Measurements from ENCODE around the gene RAD51B.
"Not testable (repeated sequence)": the region's sequence is repeated elsewhere in the genome, so short reads cannot be mapped to it uniquely, and the experiment has no call there.

The RAD51B gene

GRCh38 chr14:67951529-67952135 is 132.1 kb downstream of the RAD51B start:
- no peak for DNase-seq

- no peak for DNase-seq
Measured at GRCh38 chr14:67952381-67952780, 132.8 kb downstream of the RAD51B start.

- DNase-seq: no peak
Measured at GRCh38 chr14:67952786-67953185, 133.2 kb downstream of the RAD51B start.

GRCh38 chr14:67955261-67955660 is 135.7 kb downstream of the RAD51B start:
- DNase-seq: no peak

GRCh38 chr14:67957946-67958345 is 138.4 kb downstream of the RAD51B start:
- DNase-seq: no peak

GRCh38 chr14:67961676-67962075 is 142.1 kb downstream of the RAD51B start:
- no peak for DNase-seq

GRCh38 chr14:67962215-67962644 is 142.7 kb downstream of the RAD51B start:
- peak; percentile 5 for DNase-seq

- DNase-seq: no peak
Measured at GRCh38 chr14:67963545-67963944, 144.0 kb downstream of the RAD51B start.

- no peak for DNase-seq
Measured at GRCh38 chr14:67963960-67964812, 144.6 kb downstream of the RAD51B start.

- DNase-seq: no peak
Measured at GRCh38 chr14:67965696-67966095, 146.1 kb downstream of the RAD51B start.

GRCh38 chr14:67967206-67967605 is 147.6 kb downstream of the RAD51B start:
- no peak for DNase-seq

GRCh38 chr14:67967970-67968369 is 148.4 kb downstream of the RAD51B start:
- DNase-seq: not testable (repeated sequence)

GRCh38 chr14:67970923-67971322 is 151.3 kb downstream of the RAD51B start:
- DNase-seq: no peak

GRCh38 chr14:67971627-67972625 is 152.3 kb downstream of the RAD51B start:
- DNase-seq: no peak

- no peak for DNase-seq
Measured at GRCh38 chr14:67973436-67973835, 153.9 kb downstream of the RAD51B start.

- DNase-seq: no peak
Measured at GRCh38 chr14:67975470-67975869, 155.9 kb downstream of the RAD51B start.

GRCh38 chr14:67977434-67978034 is 158.0 kb downstream of the RAD51B start:
- no peak for DNase-seq

GRCh38 chr14:67978749-67979148 is 159.2 kb downstream of the RAD51B start:
- DNase-seq: no peak

GRCh38 chr14:67982711-67983608 is 163.4 kb downstream of the RAD51B start:
- DNase-seq: no peak

GRCh38 chr14:67984274-67984673 is 164.7 kb downstream of the RAD51B start:
- no peak for DNase-seq

GRCh38 chr14:67986131-67986841 is 166.7 kb downstream of the RAD51B start:
- no peak for DNase-seq
